Measurements from ENCODE around the gene INPP4B.

- TF ChIP-seq, protein P1, sequence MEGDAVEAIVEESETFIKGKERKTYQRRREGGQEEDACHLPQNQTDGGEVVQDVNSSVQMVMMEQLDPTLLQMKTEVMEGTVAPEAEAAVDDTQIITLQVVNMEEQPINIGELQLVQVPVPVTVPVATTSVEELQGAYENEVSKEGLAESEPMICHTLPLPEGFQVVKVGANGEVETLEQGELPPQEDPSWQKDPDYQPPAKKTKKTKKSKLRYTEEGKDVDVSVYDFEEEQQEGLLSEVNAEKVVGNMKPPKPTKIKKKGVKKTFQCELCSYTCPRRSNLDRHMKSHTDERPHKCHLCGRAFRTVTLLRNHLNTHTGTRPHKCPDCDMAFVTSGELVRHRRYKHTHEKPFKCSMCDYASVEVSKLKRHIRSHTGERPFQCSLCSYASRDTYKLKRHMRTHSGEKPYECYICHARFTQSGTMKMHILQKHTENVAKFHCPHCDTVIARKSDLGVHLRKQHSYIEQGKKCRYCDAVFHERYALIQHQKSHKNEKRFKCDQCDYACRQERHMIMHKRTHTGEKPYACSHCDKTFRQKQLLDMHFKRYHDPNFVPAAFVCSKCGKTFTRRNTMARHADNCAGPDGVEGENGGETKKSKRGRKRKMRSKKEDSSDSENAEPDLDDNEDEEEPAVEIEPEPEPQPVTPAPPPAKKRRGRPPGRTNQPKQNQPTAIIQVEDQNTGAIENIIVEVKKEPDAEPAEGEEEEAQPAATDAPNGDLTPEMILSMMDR (IDR thresholded peaks at IDR 0.05; ENCODE audit: low read depth, low read length) = no peak
- TF ChIP-seq POLR2A (IDR thresholded peaks at IDR 0.05; ENCODE audit: extremely low read depth, insufficient read length) = no peak
- TF ChIP-seq, protein P2, sequence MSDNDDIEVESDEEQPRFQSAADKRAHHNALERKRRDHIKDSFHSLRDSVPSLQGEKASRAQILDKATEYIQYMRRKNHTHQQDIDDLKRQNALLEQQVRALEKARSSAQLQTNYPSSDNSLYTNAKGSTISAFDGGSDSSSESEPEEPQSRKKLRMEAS (IDR thresholded peaks at IDR 0.05; ENCODE audit: low read depth, low read length) = no peak
These were observed 701.3 kb downstream of the INPP4B start for GRCh38 chr4:142144813-142145212.

All from NB4 (cell line).